HEK293 (cell line): Measurements from ENCODE around the gene MAML3.

Source experiments
- CTCF ChIP-seq: fragments of 450-650 bp; formaldehyde crosslinking; IDR thresholded peaks from 2 replicates; pipeline ENCODE4 v1.5.1; 2016; ENCODE audit warnings: missing biosample characterization, missing genetic modification characterization
- YY1 ChIP-seq: fragments of 450-650 bp; formaldehyde crosslinking; IDR thresholded peaks from 2 replicates; pipeline ENCODE4 v1.5.1; 2018; ENCODE audit warnings: missing biosample characterization, missing genetic modification characterization
- ZBTB7A ChIP-seq: fragments of 450-650 bp; formaldehyde crosslinking; IDR thresholded peaks from 2 replicates; pipeline ENCODE4 v1.5.1; 2016; ENCODE audit warnings: low read depth, missing biosample characterization, missing genetic modification characterization
- ZNF701 ChIP-seq: fragments of 450-650 bp; formaldehyde crosslinking; IDR thresholded peaks from 2 replicates; pipeline ENCODE4 v1.5.1; 2016; ENCODE audit warnings: missing biosample characterization, missing genetic modification characterization

- TF ChIP-seq ZNF701 (tag by site-specific recombination) (no peak), CTCF (tag by site-specific recombination) (no peak), YY1 (no peak), ZBTB7A (tag by site-specific recombination) (no peak)
These were observed 106.9 kb downstream of the MAML3 start for GRCh38 chr4:140047017-140047640.
